Measurements from ENCODE around the gene KL. TPM values are rescaled to one million over a fixed set of nuclear protein-coding genes. Genes with fewer than 3 reads are reported as not detected.

KL gene
- total RNA-seq: 0.24 TPM

- ATAC-seq: peak; percentile 43
Observed at GRCh38 chr13:33016414-33017322, at the start of gene KL. TSS of gene KL (plus strand) at chr13:33016423. CDS start at chr13:33016441, 18 bp downstream.

DNA sequence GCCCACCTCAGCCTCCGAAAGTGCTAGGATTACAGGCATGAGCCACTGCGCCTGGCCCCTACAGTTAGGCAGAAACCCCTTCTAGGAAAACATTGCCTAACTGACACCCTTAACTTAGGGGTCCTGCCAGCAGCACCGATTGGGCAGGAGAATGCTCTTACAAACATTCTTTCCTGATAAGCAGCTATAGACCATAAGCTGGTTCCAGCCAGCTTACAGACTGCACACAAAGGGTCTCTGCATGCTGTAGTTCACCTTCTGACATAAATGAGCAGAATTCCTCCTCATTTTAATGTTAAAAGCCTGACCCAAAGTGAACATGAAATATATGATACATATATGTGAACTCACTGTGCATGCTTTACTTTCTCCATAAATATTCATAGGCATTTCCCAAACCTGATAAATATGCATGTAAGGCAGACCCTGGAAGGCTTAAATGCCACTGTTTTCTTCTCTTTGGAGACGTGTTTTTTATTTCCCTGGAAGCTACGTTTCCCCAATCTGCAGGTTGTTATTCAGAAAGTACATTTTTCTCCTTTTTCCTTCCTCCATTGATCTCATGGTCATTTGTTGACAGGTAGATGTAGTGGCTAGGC is 48.5 kb upstream of the KL start:
- no peak for ATAC-seq

DNA sequence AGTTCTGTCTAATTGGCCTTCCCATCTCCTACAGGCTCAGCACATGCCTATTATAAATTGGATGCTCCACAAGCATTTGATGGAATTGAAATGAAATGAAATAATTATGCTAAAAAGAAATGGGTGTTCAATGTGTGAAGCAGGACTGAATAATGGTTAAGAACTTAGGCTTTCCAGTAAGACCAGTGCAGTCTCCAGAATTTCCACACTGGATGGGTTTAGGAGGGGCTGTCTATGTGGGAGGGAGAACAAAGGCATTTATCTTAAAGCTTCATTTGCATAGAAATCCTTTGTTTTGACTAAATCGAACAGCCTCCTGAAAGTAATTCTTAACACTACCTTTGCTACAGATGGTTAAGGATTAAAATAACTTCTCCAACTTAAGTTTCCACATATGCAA is 47.9 kb upstream of the KL start:
- no peak for ATAC-seq

DNA sequence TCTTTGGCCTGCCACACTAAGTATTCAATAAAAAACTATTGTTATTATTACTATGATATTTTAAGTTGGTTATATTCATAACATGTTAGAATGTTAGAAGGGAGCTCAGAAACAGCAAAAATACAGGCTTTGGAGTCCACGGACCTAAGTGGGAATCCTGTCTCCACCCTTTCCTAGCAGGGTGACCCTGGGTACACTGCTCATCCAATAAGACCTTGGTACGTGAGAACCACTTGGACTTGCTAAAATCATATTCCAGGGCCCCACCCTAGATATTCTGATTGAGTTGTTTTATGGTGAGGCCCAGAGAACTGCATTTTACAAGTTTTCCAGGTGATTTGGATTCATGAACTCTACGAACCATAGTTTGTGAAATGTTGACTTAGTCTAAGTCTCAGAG is 47.4 kb upstream of the KL start:
- ATAC-seq: no peak

DNA sequence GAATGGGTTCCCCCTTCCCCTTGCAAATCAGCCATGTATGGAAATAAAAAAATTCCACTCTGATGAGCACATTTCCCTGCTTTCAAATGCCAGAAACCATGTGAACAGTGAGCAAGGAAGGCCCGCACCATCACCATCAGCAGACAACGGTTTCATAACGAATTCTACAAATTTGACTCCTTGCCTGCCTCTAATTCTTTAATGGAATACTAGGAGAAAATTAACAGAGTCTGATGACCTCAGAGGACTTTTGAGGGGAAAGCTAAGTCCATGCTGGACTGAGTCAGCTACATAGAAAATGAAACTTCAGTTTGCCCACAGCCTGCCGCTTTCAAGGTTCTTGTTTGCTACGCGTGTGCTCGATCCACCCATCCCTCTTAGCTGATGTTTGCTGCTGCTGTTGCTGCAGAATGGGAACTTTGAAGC is 46.7 kb upstream of the KL start:
- no peak for ATAC-seq

DNA sequence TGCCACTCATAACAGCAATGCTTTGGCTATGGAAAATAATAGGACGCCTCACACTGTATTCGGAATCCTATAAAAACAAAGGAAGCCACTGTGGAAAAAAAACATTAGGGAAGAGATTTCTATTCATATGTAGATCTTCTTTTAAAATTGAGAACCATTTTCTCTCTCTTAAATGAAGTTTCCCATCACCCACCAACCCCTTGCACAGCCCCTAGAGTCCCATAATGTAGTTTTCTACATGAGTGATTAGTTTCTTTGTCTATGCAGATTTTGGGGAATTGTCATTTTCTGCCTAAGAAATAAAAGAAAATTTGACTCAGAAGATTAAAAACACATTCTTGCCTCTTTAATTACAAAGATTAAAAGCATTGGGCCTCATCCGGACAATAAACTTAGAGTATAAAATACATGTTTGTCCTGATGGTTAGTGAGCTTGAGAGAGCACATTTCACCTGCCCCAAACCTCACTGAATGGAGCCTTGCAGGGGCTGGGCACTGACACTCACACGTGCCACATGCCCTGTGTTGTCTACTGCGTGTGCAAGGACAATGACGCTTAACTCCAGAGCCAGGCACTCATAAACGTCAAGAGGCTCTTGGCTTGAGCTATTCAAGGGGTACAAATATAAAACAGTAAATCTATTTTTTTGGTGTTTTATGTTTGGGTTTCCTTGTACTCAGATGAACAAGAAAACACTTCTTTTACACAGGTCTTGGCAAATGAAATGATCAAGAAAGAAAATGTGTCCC is 40.0 kb upstream of the KL start:
- no peak for ATAC-seq

GRCh38 chr13:32976912-32977311 is 39.3 kb upstream of the KL start:
- no peak for ATAC-seq

DNA sequence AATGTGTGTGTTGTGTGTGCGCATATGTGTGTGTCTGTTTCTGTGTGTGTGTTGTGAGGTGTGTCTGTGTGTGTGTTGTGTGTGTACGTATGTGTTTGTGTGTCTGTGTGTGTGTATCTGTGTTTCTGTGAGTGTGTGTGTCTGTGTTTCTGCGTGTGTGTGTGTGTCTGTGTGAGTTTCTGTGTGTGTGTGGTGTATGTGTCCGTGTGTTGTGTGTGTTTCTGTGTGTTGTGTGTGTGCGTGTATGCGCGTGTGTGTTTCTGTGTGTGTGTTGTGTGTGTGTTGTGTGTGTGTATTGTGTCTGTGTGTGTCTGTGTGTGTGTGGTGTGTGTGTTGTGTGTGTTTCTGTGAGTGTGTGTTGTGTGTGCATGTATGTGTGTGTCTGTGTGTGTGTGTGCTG is 38.9 kb upstream of the KL start:
- no peak for ATAC-seq

- no peak for ATAC-seq
Observed at GRCh38 chr13:32978278-32978677, 37.9 kb upstream of the KL start.

DNA sequence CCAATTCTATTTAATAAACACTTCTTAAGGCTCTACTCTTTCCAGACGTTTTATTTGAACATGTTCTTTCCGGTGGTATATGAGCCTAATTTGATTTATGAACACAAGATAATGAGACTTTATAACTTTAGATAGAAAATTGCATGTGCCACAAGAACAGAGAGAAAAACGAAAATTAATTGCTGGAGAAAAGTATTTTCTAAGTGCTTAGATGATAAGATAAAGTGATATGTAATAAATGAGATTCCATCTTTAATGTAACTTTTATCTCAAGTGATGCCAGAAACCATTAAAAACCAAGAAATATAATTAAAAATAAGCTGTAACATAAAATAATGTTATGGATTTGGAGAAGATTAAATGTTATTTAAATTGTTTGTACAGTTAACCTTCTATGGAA is 33.2 kb upstream of the KL start:
- ATAC-seq: no peak

- ATAC-seq: no peak
Observed at GRCh38 chr13:32984857-32985626, 31.2 kb upstream of the KL start.

DNA sequence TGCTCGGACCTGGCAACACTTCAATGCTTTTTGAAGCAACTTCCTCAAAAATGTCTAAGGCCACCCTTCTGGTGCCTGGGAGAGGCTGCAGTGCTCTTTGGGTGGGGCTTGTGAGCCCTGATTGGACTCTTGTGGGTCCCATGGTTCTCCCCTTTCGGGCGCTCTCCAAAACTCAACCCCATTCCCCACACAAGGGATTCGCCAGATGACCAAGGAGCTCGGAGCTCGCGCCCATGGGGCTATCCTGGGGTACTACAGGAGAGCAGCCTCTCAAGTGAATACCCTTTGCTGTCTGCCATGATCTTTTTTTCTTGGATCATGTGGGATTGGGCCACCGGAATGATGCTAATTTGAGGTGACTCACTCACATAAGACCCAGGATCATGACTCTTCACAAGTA is 29.7 kb upstream of the KL start:
- no peak for ATAC-seq

GRCh38 chr13:32987462-32987861 is 28.8 kb upstream of the KL start:
- no peak for ATAC-seq

GRCh38 chr13:32988608-32989289 is 27.5 kb upstream of the KL start:
- no peak for ATAC-seq

GRCh38 chr13:32989290-32989667 is 26.9 kb upstream of the KL start:
- no peak for ATAC-seq

DNA sequence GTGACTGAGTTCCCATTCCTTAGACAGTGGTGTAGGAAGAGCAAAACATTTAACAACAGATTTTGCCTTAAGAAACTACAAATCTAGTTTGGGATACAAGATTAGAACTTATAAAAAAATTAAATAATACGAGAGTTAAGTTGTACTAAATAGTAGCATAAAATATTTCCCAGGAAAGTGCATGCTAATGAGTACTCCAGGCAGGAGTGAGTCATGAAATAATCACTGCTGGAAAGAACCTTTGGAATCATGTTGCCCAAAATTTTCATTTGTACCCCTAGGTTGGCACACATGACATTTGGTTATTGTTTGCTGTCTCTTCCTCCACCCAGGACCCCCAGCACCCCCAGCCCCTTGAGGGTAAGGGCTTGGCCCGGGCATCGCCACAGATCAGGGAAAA is 26.3 kb upstream of the KL start:
- no peak for ATAC-seq

GRCh38 chr13:32993145-32993544 is 23.1 kb upstream of the KL start:
- no peak for ATAC-seq

DNA sequence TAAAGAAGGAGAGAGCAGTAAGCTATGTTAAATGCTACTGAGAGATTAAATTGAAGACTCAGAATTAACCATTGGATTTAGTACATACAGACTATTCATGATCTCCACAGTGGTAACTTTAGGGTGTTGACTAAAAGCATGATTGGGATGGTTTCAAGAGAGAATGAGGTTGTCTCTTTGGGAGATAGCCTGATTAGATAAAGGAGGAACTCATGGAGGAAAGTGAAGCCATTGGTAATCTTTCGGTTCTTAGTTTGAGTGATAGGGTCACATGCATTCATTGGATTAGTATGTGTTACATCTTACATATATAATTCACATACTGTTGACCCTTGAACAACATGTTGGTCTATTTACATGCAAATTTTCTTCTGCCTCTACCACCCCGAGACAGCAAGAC is 18.8 kb upstream of the KL start:
- no peak for ATAC-seq

GRCh38 chr13:32998966-32999365 is 17.3 kb upstream of the KL start:
- ATAC-seq: no peak

GRCh38 chr13:33000365-33000764 is 15.9 kb upstream of the KL start:
- no peak for ATAC-seq

DNA sequence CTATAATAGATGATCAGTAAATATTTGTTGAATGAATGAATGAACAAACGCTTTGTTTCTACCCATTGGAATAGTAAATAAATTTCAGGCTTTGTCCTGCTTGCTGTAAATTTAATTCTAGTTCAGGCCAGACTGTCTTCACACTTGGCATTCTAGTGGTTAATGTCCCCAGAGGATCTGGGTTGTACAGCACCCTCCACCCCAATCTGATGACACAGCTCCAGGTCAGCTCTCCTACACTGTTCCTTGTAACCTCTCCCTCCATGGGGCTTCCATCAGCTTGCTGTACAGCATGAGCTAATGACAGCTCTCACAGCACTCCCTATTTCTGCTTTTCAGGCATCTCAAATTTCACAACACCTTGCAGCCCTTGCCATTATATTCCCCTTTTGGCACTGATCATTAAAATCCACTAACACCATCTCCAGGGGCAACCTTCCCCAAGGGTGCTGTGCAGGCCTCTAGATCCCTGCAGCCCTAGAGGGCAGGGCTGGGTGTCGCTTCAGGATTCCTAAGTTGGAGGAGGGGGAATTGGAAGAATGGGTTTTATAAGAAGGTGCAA is 12.7 kb upstream of the KL start:
- ATAC-seq: no peak

DNA sequence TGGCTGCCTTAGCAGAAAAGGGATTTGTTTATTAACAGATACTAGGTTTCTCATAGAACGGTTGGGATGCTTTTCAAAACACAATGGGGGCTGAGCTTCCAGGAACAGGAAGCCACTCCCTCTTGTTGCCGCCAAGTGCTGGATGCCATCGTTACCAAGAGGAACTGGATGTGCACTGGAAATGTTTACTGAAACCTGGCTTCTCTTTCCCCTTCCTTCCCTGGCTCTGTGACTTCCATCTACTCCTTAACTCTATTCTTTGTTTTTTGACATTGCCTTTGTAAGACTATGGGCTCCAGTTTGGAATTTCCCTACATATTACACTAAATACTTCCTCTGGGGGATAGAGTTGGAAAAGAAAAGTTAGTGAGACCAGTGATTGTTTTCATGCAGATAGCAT is 11.7 kb upstream of the KL start:
- no peak for ATAC-seq

Measured in esophagus mucosa (tissue), 1 donor.